Measurements from ENCODE around the gene ZFHX2.

Gene ZFHX2

DNA sequence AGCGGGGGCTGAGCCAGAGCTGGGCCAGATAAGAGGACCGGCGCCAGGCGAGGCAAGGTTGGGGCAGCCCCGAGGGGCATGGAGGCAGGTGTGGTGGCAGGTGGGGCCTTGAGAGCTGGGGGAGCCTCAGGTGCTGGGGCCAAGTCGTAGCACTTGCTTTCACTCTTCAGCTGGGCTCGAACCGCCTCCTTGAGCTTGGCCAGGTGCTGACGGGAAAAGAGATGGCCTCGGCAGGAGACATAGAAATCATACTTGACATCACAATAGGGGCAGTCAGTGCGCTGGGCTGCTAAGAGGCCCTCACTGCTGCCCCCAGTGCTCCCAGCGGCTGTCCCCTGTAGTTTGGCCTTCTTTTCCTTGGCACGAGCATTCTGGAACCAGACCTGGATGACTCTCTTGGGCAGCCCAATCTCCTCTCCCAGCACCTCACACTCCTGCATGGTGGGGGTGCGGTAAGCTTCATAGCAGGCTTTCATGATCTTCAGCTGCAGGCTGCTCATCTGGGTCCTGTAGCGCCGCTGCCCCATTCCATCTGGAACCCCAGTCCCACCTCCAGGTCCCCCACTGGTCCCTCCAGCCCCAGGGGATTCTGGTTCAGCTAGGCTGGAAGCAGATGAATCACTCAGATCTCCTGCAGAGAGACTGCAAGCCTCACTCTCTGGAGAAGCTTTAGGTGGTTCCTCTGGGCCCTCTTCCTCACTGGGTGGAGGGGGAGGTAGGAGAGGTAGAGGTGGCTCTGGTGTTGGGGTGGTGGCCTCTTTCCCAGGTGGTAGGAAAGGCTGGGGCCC is 28.1 kb downstream of the ZFHX2 start:
- Histone ChIP-seq H3K27ac (ENCODE audit: low read length) (no peak overlapping the region), H3K4me3 (ENCODE audit: low read depth in 1 of 2, low read length in 2 of 2) (no peak overlapping the region), H4K20me1 (ENCODE audit: insufficient read depth, low read length) (no peaks in the 10 kb centered on the region), H3K9me3 (ENCODE audit: insufficient read depth, low read length, severe bottlenecking) (no peaks in the 10 kb centered on the region), H3K9ac (ENCODE audit: low read depth, low read length) (no peak overlapping the region), H3K4me1 (ENCODE audit: insufficient read depth, low read length) (no peaks in the 10 kb centered on the region), H3K36me3 (ENCODE audit: insufficient read depth, low read length) (no peaks in the 10 kb centered on the region), H2AFZ (ENCODE audit: low read depth, low read length) (no peak overlapping the region), H3K79me2 (ENCODE audit: insufficient read depth, low read length) (no peaks in the 10 kb centered on the region), H3K4me2 (ENCODE audit: insufficient read depth, low read length) (no peak overlapping the region), H3K27me3 (ENCODE audit: insufficient read depth, low read length, poor library complexity) (no peaks in the 10 kb centered on the region)
- TF ChIP-seq, protein P1, sequence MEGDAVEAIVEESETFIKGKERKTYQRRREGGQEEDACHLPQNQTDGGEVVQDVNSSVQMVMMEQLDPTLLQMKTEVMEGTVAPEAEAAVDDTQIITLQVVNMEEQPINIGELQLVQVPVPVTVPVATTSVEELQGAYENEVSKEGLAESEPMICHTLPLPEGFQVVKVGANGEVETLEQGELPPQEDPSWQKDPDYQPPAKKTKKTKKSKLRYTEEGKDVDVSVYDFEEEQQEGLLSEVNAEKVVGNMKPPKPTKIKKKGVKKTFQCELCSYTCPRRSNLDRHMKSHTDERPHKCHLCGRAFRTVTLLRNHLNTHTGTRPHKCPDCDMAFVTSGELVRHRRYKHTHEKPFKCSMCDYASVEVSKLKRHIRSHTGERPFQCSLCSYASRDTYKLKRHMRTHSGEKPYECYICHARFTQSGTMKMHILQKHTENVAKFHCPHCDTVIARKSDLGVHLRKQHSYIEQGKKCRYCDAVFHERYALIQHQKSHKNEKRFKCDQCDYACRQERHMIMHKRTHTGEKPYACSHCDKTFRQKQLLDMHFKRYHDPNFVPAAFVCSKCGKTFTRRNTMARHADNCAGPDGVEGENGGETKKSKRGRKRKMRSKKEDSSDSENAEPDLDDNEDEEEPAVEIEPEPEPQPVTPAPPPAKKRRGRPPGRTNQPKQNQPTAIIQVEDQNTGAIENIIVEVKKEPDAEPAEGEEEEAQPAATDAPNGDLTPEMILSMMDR (IDR thresholded peaks at IDR 0.05; ENCODE audit: borderline replicate concordance, extremely low read depth, low read length, poor library complexity, severe bottlenecking): no peak
- TF ChIP-seq EZH2 (IDR thresholded peaks at IDR 0.05; ENCODE audit: borderline replicate concordance, low read depth, low read length, severe bottlenecking): no peak
- ATAC-seq (ENCODE audit: insufficient read depth, low read depth) (no peak), DNase-seq (no peak)

DNA sequence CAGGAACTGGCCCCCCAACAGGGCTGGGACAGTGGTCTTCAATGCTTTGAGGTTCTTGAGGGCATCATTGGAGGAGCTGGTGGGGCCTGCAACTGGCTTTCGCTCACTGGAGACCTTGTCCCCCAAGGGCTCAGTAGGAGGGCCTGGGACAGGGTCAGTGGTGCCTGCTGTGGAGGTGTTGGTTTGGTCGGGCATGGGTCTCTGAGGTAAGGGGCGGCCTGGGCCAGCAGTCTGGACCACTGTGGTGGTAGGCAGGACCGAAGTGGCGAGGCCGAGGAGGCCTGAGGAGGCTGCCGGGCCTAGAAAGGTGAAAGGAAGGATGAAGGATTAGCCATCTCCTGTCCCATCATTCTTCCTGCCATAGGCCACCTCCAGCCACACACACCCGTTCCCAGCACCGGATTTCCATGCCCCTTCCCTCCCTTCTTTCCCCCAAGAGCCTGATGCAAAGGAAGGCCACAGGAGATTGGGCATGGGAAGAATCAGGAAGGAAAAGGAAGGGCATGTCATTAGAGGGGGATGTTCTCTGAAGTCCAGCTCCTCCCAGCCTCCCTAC is 28.8 kb downstream of the ZFHX2 start:
- Histone ChIP-seq H4K20me1 (ENCODE audit: insufficient read depth, low read length) (no peaks in the 10 kb centered on the region), H3K9ac (ENCODE audit: low read depth, low read length) (no peak overlapping the region), H3K9me3 (ENCODE audit: insufficient read depth, low read length, severe bottlenecking) (no peaks in the 10 kb centered on the region), H3K4me1 (ENCODE audit: insufficient read depth, low read length) (no peaks in the 10 kb centered on the region), H3K27me3 (ENCODE audit: insufficient read depth, low read length, poor library complexity) (no peaks in the 10 kb centered on the region), H3K79me2 (ENCODE audit: insufficient read depth, low read length) (no peaks in the 10 kb centered on the region), H3K36me3 (ENCODE audit: insufficient read depth, low read length) (no peaks in the 10 kb centered on the region), H3K27ac (ENCODE audit: low read length) (no peak overlapping the region), H3K4me3 (ENCODE audit: low read depth in 1 of 2, low read length in 2 of 2) (no peak overlapping the region), H2AFZ (ENCODE audit: low read depth, low read length) (no peak overlapping the region), H3K4me2 (ENCODE audit: insufficient read depth, low read length) (no peak overlapping the region)
- ATAC-seq (ENCODE audit: insufficient read depth, low read depth): no peak
- TF ChIP-seq, protein P1 (IDR thresholded peaks at IDR 0.05; ENCODE audit: borderline replicate concordance, extremely low read depth, low read length, poor library complexity, severe bottlenecking): no peak
- TF ChIP-seq EZH2 (IDR thresholded peaks at IDR 0.05; ENCODE audit: borderline replicate concordance, low read depth, low read length, severe bottlenecking): no peak
- no peak for DNase-seq

DNA sequence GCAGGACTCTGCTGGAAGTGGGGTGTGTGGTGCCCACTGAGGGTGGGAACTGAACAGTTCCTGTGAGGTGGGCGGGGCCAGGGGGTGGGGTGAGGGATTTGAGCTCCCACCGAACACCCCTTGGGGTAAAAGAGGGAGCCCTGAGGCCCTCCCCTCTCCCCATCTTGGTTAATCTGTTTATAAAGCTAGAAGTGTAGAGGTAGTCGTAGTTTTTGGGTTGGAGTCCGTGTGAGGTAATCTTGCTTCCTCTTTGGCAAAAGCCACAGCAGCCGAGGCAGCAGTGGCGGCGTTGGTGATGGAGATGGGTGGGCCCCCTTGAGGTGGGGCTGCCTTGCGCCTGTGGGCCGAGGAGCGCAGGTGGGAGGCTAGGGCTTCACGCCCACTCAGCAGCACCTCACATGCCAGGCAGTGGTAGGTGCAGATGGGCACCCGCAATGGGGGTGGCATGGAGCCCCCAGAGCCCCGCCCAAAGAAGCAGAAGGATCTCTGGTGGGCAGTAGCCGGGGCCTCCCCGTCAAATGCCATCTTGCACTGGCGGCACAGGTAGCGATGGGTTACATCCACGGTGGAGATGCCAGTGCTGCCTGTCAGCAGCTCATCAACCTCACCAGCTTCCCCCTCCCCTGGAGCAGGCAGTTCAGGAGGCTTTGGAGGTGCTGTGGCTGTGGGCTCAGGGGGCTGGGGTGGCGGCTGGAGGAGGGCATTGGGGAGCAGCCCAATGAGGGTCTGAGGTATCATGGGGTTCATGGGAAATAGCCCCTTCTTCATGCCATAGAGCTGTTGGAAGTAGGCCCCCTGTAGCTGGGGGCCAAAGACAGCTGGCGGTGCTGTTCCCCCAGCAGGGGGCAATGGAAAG is 29.6 kb downstream of the ZFHX2 start:
- Histone ChIP-seq H2AFZ (ENCODE audit: low read depth, low read length) (no peak overlapping the region), H3K79me2 (ENCODE audit: insufficient read depth, low read length) (no peaks in the 10 kb centered on the region)
- TF ChIP-seq, protein P1 (IDR thresholded peaks at IDR 0.05; ENCODE audit: borderline replicate concordance, extremely low read depth, low read length, poor library complexity, severe bottlenecking): no peak
- no peak for TF ChIP-seq EZH2 (IDR thresholded peaks at IDR 0.05; ENCODE audit: borderline replicate concordance, low read depth, low read length, severe bottlenecking)

More for the DNA sequence above, 29.6 kb downstream of the ZFHX2 start:
- Histone ChIP-seq H3K27me3 (ENCODE audit: insufficient read depth, low read length, poor library complexity) (no peaks in the 10 kb centered on the region), H3K9ac (ENCODE audit: low read depth, low read length) (no peak overlapping the region), H3K9me3 (ENCODE audit: insufficient read depth, low read length, severe bottlenecking) (no peaks in the 10 kb centered on the region), H3K36me3 (ENCODE audit: insufficient read depth, low read length) (no peaks in the 10 kb centered on the region), H4K20me1 (ENCODE audit: insufficient read depth, low read length) (no peaks in the 10 kb centered on the region), H3K4me3 (ENCODE audit: low read depth in 1 of 2, low read length in 2 of 2) (no peak overlapping the region), H3K4me1 (ENCODE audit: insufficient read depth, low read length) (no peaks in the 10 kb centered on the region), H3K4me2 (ENCODE audit: insufficient read depth, low read length) (no peak overlapping the region), H3K27ac (ENCODE audit: low read length) (no peak overlapping the region)
- DNase-seq (no peak), ATAC-seq (ENCODE audit: insufficient read depth, low read depth) (no peak)
